Cerebellar nuclear complex (tissue), 1 donor: ENCODE data around the gene ANKRD65.
A peak's percentile ranks its signal among the peaks of the same experiment; 100 is the strongest.
"Not testable (repeated sequence)": the region's sequence is repeated elsewhere in the genome, so short reads cannot be mapped to it uniquely, and the experiment has no call there.

Experiments
- DNase-seq, 2 experiments: peaks; one replicate each; lab custom pipeline; 2025; lab: John Stamatoyannopoulos, UW

Gene ANKRD65

DNA sequence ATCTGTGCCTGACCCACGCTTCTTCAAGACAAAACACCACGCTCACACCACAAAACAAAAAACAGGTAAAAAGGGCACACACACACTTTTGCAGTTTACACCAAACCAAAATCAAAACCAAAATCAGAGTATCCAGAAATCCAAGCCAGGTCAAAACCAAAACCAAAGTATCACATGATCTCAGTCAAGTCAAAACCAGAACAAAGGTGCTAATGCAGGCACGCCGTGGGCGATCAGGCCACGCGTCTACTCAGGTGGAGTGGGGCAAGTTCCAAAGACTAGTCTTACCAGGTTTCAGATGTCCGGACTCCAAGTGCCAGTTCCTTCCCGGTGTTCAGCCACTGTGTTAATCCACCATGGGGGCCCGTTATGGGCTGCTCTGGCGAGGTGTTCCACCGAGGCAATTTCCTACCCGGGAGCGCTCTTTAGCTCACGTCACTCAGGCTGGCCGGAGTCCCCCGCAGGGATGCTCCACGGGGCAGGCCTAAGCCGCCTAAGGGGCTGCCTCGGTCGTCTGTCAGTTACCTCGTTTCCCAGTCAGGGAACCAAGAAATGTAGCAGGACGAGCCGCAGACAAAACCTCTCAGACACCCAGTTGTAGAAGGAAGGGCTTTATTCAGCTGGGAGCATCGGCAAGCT is 3.1 kb downstream of the ANKRD65 start:
- DNase-seq = not testable (repeated sequence)

DNA sequence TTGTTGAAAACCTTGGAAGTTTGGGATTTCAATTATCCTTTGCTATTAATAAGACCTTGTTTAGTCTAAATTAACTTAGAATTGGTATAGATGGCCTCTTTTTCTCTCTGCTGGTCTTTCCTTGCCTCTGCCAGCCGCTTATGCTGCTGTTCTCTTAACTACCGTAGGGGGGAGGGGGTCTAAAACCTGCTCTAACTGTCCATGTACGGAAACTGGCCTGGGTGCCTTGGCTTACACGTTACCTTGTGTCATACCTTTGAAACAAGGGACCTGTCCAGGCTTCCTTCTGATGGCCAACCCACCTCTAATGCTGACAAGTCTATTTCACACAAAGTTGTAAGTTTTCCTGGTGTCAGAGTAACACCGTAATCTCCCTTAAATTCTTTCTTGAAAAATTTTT is 3.7 kb downstream of the ANKRD65 start:
- not testable (repeated sequence) for DNase-seq

DNA sequence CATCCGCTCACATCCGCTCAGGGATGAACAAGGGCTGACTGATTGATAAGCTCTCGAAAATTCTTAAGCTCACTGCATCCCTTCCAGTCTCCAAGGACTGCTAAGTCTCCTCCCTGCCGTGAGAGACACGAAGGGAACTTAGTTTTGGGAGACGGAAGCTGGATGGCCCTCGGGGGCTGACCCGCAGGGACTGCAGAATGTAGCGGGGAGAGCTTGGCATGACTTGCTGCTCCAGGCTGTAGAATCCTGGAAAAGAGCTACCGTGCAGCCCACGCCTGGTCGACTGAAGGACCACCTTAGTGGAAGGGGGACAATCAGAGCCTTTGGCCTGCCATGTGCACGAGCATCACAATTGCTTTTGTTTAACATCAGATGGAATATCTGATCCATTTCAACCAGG is 5.3 kb downstream of the ANKRD65 start:
- DNase-seq = no peak

DNA sequence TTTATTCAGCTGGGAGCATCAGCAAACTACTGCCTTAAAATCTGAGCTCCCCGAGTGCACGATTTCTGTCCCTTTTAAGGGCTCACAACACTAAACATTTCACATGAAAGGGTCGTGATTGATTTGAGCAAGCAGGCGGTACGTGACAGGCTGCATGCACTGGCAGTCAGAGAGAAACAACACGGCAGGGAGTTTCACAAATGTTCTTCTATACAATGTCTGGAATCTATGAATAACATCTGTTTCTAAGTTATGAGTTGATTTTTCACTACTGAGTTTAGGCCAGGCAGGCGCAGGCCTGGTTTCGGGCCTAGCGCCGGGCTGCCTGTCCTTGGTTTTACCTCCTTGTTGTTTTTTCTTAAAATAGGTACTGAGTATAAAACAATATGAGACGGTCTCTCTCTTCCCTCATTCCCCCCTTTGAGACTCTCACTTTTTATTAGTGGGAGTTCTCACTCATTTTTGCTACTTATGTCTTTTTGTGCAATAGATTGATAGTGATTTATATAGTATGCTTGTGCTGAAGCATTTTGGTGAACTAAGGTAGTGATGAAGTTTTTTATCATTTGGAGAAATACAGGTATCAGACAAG is 8.7 kb downstream of the ANKRD65 start:
- not testable (repeated sequence) for DNase-seq

DNA sequence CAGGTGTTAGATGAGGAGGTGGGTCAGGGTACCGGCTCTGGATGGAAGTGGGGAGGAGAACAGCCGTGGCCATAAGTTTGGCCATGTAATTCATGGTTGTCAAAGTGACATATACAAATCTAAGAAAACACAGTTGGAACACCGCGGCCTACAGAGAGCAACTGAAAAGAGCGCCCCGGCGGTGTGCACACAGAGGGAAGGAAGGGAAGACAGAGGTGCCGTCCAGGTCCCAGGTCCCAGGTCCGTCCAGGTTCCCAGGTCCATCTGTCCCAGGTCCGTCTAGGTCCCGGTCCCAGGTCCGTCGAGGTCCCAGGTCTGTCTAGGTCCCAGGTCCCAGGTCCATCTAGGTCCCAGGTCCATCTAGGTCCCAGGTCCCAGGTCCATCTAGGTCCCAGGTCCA is 9.4 kb downstream of the ANKRD65 start:
- DNase-seq = no peak

DNA sequence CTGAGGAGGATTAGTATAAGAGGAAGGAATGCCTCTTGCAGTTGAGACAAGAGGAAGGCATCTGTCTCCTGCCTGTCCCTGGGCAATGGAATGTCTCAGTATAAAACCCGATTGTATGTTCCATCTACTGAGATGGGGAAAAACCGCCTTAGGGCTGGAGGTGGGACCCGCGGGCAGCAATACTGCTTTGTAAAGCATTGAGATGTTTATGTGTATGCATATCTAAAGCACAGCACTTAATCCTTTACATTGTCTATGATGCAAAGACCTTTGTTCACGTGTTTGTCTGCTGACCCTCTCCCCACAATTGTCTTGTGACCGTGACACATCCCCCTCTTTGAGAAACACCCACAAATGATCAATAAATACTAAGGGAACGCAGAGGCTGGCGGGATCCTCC is 10.8 kb downstream of the ANKRD65 start:
- DNase-seq = not testable (repeated sequence)

DNA sequence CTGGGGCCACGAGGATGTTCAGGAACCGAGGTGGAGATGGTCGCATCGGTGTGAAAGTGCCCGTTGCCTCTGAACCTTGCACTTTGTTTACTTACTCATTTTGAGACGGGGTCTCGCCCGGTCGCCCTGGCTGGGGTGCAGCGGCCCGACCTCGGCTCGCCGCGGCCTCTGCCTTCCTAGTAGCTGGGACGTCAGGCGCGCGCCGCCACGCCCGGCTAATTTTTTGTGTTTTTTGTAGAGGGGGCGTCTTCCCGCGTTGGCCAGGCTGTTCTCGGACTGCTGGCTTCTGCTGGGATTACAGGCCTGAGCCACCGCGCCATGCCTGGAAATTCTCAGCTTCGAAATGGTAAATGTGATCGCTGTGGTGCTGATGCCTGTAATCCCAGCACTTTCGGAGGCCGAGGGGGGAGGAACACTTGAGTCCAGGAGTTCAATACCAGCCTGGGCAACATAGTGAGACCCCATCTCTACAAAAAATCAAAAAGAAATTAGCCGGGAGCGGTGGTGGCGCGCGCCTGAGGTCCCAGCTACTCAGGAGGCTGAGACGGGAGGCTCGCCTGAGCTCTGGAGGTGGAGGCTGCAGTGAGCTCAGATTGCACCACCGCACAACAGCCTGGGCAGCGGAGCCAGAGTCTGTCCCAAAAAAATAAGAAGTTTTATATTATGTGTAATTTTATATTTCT is 13.3 kb downstream of the ANKRD65 start:
- no peak for DNase-seq

DNA sequence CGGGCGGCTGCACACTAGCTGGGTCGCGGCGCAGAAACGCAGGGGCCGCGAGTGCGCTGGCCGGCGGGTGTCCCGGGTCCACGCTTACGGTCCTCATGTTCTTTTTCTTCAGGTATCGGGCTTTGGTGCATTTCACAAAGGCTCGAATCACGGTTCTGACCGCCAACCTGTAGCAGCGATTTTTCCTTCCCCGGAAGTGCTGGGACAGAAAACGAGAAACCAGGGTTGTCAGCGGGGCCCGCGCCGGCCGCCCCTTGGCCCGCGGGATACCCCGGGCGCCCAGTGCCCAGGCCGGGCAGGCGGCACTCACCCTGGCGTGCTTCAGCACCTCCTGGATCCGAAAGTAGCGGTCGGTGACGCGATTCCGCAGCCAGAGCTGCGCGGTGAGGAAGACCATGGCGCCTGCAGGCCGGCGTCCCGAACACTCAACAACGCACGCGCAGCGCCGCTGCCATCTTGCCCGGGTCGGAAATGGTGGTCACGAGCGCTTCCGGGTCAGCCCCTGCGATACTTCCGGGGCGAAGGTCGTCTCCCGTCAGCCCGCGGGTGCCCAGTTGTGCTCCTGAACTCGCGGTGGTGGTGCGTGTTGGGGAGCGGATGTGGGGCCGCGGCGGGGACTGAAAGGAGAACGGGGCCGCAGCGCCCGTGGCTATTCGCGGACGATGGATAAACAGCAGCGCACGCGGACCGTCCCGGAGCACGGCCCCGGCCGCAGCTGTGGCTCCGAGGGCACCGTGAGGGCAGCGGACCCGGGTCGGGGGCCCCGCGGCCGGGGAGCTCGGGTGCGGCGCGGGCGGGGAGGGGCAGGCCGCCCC is 14.0 kb downstream of the ANKRD65 start, which contains the start of gene MRPL20:
Gene MRPL20, minus strand, starts transcription at position 473 of the 815 bp plus-strand sequence. Its CDS starts 76 bp downstream, at position 397.
- peak in 1 of 2 experiments; percentile 82 for DNase-seq

DNA sequence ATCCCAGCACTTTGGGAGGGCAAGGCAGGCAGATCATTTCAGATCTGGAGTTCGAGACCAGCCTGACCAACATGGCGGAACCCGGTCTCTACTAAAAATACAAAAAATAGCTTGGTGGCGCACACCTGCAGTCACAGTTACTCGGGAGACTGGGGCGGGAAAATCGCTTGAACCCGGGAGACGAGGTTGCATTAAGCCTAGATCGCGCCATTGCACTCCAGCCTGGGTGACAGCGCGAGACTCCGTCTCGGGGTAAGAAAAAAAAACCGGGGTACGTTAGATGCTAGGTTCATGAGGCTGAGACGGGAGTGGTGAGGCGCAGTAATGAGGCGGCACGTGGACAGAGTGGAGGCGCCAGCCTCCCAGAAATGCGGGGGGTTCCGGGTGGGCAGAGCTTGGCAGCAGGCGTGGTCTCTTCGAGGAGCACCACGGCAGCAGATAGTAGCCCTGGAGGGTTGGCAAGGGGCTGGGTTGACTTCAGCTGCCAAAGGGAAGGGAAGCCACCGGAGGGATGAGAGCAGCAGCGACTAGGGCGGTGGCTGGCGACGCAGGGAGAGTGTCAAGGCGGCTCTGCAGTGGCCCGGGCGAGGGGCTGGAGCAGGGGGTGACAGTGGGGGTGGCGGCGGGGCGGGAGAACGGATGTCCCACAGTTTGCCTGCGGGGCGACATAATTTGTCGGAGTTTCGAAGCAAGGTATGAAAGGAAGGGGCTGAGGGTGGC is 14.8 kb downstream of the ANKRD65 start:
- no peak for DNase-seq

DNA sequence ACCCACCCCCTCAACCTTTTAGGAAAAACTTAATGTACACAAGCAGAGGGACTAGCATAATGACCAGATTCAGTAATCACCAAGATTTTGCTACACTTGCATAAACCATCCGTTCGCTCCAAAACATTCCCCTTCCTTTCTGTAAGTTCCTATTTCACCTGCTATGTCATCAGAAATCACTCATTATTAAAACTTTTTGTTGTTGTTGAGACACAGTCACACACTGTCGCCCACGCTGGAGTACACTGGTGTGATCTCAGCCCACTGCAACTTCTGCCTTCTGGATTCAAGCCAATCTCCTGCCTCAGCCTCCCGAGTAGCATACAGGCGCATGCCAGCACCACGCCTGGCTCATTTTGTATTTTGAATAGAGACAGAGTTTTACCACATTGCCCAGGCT is 17.4 kb downstream of the ANKRD65 start:
- no peak for DNase-seq

DNA sequence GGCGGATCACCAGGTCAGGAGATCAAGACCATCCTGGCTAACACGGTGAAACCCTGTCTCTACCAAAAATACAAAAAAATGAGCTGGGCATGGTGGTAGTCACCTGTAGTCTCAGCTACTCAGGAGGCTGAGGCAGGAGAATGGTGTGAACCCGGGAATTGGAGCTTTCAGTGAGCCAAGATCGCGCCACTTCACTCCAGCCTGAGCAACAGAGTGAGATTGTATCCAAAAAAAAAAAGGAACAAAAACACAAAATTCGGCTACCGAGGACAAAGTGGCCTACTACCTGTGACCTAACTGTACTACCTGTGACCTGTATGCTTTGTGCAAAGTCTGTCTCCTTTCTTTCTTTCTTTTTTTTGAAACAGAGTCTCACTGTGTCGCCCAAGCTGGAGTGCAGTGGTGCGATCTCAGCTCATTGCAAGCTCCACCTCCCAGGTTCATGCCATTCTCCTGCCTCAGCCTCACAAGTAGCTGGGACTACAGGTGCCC is 18.1 kb downstream of the ANKRD65 start:
- DNase-seq = not testable (repeated sequence)

DNA sequence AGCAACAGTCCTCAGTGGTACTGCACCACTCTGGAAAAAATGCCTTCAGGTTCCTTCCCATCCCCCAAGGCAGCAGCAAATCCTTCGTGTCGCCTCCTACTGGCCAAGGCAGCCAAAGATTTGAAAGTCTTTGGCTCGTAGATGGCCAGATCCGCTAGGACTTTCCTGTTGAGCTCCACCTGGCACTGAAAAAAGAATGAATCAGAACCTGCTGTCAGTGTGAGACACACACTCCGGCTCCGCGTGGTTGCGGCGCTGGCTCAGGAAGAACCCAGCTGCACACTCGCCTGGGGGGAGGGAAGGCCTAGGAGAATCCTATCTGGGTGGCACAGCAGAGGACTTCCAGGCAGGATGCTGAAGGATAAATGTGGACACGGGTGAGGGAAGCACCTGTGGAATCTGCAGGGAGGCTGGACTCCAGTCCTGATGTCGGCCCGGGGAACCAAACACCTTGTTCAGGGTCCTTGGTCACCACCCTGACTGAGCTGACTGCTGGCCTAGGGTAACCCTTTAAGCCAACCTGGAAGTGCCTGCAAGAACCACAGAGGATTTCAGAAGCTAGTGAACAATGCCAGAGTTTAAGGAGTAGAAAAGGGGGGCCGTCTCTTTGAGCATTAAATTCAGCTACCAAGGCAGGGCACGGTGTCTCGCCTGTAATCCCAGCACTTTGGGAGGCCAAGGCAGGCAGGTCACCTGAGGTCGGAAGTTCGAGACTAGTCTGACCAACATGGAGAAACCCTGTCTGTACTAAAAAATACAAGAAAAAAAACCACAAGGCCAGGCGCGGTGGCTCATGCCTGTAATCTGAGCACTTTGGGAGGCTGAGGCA is 18.8 kb downstream of the ANKRD65 start:
- DNase-seq = no peak

DNA sequence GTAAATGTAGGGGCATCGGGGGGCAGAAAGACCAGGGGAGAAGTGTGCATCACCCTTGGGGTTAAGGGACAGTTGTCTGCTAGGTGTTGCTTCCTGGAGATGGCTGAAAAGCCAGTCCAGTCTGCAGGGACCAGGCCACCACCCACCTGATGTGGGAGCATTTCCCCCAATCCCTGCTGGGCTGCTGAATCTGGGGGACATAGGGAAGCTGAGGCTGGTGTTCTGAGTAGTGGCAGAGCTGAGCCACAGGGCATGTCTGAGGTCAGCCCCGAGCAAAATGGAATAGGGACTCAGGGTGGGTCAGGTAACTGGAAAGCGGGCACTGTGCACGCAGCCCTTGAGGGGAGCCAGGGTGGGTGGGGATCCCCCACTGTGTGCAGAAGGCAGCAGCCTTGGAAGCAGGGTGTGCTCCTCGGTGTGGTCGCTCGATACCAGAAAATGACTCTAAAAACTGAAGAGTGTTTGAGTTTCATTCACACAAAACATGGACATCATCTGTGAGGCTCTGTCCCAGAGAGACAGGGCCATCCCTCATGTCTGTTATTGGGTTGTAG is 19.5 kb downstream of the ANKRD65 start:
- no peak for DNase-seq

DNA sequence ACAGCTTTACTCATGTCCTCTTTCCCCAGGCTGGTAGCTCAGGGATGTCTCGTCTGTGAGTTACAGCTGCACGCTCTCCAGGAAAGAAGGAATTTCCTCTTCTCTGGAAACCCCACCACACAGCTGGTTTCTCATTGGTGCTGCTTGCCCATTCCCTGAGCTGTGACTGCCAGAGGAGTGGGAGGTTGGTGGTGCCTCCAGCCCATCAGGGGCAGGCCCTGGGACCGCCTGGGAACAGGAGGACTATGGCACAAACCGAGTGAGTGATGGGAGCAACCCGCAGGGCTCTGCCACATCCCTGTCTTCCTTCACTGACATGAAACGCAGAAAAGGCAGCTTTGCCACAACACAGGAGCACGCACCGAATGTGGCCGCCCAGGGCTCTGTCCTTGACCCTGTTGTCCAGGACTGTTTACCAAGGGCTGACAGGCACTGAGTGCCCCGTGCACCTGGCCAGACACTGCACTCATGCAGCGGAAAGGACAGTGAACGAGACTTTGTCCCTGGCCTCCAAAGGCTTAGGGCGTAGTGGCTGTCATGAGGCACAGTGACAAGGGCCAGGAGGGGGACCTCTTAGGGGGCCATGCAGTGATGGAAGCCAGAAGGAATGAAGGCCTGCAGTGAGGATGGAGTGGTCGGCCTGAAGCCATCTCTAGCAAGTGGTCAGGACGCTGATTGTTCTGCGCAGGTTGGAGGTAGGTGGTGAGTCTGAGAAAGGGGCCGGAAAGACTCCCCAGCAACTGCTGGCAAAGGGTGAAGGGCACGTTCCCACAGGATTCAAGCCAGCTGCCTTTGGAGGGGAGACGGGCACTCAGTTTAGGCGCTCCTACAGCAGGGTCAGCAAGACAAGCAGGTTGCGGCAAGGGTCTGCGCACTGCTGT is 20.3 kb downstream of the ANKRD65 start:
- no peak for DNase-seq

DNA sequence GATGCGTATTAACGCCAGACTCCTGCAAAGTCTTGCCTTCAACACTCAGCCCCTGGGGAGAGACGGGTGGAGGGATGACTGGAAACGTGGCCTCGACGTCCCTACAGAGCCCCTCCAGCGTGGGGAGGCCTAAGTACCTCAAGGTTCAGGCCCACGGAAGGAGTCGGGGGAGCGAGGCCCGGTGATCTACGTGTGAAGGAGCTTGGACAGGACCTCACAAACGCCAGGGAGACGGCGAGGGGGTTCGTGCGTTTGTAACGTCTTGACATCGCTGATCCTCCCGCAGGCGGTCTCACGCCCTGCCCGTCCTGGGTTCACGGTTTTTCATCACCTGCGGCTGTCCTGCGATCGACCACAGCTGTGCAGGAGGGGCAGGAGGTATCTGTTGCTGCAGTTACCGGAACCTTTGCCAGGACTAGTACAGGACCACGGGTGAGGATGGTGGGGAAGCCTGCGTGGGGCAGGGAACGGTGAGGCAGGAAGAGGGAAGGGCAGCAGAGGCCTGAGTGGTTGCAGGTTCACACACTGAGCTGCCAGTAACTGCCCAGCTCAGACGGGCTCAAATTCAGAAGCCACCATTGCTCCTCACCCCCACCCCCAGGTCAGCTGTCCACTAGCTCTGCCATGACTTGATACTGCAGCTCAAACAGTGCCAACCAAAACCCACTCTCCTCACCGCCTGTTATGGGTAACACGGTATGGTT is 21.1 kb downstream of the ANKRD65 start:
- DNase-seq = no peak

DNA sequence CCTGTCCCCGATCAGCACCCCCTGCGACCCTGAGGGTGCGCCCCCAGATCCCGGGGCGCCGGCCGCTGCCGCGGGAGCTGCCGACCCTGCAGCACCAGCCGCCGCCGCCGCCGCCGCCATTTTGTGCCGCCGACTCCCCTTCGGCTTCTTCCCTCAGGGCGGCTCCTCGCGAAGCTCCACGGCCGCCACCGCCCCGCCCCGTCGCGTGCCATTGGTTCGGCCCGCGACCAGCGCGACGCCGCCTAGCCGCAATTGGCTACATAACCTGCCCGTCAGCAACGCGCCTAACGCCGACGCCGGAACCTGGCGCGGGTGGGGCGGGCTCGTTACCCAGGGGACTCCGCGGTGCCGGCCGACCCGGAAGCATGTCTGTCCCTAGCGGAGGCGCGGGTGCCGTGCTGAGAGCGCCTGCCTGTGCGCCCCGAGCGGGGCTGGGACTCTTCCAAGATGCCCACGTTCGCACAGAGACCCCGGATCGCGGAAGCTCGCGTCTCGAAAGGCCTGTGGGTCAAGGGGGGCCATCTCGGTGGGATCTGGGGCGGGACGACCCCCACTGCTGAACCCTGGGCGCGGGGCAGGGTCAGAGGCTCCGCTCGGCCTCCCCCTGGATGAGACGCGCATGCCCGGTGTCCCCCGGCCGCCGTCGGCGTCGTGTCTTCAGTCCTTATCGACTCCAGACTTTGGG is 21.7 kb downstream of the ANKRD65 start, which contains the start of gene CCNL2:
Gene CCNL2, minus strand, starts transcription at position 149 of the 685 bp plus-strand sequence. Its CDS starts 29 bp downstream, at position 120.
- DNase-seq = peak; percentile 61 to 95

DNA sequence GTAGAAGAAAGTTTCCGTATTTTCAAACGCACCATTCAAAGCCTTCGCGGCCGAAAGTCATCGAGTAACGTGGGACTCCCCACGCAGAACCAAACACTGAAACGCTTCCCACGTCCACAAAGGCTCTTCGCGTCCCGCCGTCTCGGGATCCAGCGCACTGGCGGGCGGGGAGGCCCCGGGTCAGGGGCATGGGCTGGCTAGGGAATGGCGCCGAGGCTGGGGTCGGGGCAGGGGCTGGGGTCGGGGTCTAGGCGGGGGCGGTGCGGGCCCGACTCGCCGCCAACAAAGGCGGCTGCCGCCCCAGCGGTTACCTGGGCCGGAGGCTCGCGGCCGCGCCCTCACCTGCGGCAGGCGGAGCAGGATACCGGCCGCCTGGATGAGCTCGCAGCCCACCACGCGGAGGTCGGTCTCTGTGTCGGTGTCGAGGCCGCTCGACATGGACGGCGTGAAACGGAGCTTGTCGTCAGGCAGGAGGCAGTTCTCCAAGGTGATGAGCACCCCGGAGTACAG is 22.3 kb downstream of the ANKRD65 start:
- DNase-seq = no peak
